ENCODE measurements around the gene RASGEF1C.

The RASGEF1C gene

GRCh38 chr5:180216646-180217171 lies 7.7 kb upstream of the RASGEF1C start:
- no peak for DNase-seq (ENCODE audit: low spot score)
- Histone ChIP-seq H3K27ac (no peak overlapping the region), H3K4me3 (no peak overlapping the region)
- no peak for TF ChIP-seq CTCF (IDR thresholded peaks at IDR 0.05)

- Histone ChIP-seq H3K27ac (no peak overlapping the region), H3K4me3 (no peak overlapping the region)
- no peak for TF ChIP-seq CTCF (IDR thresholded peaks at IDR 0.05)
- DNase-seq (ENCODE audit: low spot score), result no peak
Measured at GRCh38 chr5:180215783-180216630, 7.0 kb upstream of the RASGEF1C start.

GRCh38 chr5:180214870-180215770 lies 6.1 kb upstream of the RASGEF1C start:
- no peak overlapping the region for H3K27ac ChIP-seq
- no peak for DNase-seq (ENCODE audit: low spot score)
- no peak overlapping the region for H3K4me3 ChIP-seq
- TF ChIP-seq CTCF (IDR thresholded peaks at IDR 0.05), result no peak

GRCh38 chr5:180213657-180214207 lies 4.7 kb upstream of the RASGEF1C start:
- DNase-seq (ENCODE audit: low spot score), result no peak
- H3K27ac ChIP-seq, result no peak overlapping the region
- no peak overlapping the region for H3K4me3 ChIP-seq
- TF ChIP-seq CTCF (IDR thresholded peaks at IDR 0.05), result no peak

- no peak overlapping the region for H3K4me3 ChIP-seq
- TF ChIP-seq CTCF (IDR thresholded peaks at IDR 0.05), result no peak
- no peak for DNase-seq (ENCODE audit: low spot score)
- H3K27ac ChIP-seq, result no peak overlapping the region
Measured at GRCh38 chr5:180213256-180213600, 4.2 kb upstream of the RASGEF1C start.

- no peak for DNase-seq (ENCODE audit: low spot score)
- no peak overlapping the region for H3K27ac ChIP-seq
- TF ChIP-seq CTCF (IDR thresholded peaks at IDR 0.05), result no peak
- no peak overlapping the region for H3K4me3 ChIP-seq
Measured at GRCh38 chr5:180212363-180213255, 3.6 kb upstream of the RASGEF1C start.
